DMS153 treated with DMSO at 0.1 percent for 48 hours (cell line): ENCODE data around the gene POLR2B.

Experiments used
- DNase-seq: peaks from one replicate; lab custom pipeline; 2025; ENCODE audit not compliant: unreplicated experiment; lab: John Stamatoyannopoulos, UW

Gene POLR2B

DNA sequence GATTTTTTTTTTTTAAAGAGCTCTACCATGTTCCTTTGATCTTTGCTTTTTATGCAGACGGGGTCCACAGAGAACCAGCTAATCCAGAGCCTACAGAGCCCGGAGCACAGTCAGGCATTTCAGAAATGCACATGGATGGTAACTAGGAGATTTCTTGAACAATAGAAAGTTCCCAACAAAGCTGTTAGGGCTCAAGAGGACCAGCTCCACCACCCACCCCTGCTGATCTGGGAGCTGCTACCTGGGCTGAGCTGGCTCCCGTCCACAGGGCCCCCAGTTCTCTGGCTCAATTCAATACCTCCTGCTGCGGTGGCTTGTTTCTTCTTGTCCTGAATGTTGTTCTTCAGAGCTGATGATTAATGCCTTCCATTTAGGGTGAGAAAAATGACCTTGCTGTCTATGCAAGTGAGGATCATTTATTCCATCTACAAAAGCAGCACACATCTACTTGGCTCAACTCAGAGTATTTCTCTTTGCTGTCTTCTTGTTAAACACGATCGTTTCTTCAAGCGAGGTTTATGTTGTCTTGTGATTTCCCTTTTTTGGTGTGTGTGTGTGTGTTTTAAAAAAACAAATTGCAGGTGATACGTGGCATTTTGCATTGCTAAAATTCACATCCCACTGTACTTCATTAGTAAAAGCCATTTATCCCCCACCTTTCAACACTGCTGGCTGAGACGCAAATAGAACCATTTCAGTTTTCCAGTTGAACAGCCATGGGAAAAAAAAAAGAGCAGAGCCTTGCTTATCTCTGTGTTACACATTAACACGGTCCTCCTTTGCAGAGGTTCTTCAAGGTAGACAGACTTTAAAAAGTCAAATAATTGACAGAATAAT, 100.2 kb downstream of the POLR2B start:
- no peak for DNase-seq
